Nephron (organoid): Measurements from ENCODE around the gene DMRTB1.

Experiments
- H3K27ac Mint-ChIP-seq, 3 experiments: 2 replicates each; pipeline ENCODE4 v1.8.0; 2020; ENCODE audit warnings: mixed read lengths in 3 of 3, mild to moderate bottlenecking in 2 of 3, moderate library complexity in 1 of 3
- H3K27me3 Mint-ChIP-seq: 2 replicates; pipeline ENCODE4 v1.8.0; 2021; ENCODE audit warnings: low read depth, mild to moderate bottlenecking, moderate library complexity, mixed read lengths
- H3K36me3 Mint-ChIP-seq: 2 replicates; pipeline ENCODE4 v1.8.0; 2020; ENCODE audit warnings: low read depth, mixed read lengths
- H3K4me1 Mint-ChIP-seq: 2 replicates; pipeline ENCODE4 v1.8.0; 2020; ENCODE audit warnings: mixed read lengths
- H3K4me3 Mint-ChIP-seq, 3 experiments: 2 replicates each; pipeline ENCODE4 v1.8.0; 2020; ENCODE audit warnings: mild to moderate bottlenecking in 3 of 3, mixed read lengths in 3 of 3, moderate library complexity in 2 of 3
- H3K9me3 Mint-ChIP-seq: 2 replicates; pipeline ENCODE4 v1.8.0; 2020; ENCODE audit warnings: mixed read lengths
- TF ChIP-seq, protein P1 (sequence below), 3 experiments: fragments of 200-600 bp; sonication (generic); IDR thresholded peaks; one replicate each; pipeline ENCODE4 v1.5.0; 2021; ENCODE audit warnings: antibody characterized with exemption in 3 of 3; ENCODE audit not compliant: unreplicated experiment in 3 of 3

DMRTB1 gene

DNA sequence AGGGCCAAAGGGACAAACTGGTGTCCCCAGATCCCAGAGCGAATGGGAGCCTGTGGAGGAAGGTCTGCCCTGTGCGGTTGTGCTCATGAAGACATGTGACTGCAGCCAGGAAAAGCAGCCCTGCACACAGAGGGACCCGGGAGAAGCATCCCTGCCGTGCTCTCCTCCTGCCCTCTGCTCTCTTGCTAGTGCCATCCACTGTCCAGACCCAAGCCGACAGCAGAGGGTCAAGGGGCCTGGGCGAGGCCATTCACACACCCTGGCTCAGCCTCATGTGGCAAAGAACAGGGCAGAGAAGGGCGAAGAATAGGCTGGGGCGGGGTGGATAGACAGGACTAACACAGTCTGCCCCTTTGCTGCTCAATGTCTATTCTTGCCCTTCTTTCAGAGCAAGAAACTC lies 17.4 kb downstream of the DMRTB1 start:
- no peak overlapping the region for H3K4me3 Mint-ChIP-seq

DNA sequence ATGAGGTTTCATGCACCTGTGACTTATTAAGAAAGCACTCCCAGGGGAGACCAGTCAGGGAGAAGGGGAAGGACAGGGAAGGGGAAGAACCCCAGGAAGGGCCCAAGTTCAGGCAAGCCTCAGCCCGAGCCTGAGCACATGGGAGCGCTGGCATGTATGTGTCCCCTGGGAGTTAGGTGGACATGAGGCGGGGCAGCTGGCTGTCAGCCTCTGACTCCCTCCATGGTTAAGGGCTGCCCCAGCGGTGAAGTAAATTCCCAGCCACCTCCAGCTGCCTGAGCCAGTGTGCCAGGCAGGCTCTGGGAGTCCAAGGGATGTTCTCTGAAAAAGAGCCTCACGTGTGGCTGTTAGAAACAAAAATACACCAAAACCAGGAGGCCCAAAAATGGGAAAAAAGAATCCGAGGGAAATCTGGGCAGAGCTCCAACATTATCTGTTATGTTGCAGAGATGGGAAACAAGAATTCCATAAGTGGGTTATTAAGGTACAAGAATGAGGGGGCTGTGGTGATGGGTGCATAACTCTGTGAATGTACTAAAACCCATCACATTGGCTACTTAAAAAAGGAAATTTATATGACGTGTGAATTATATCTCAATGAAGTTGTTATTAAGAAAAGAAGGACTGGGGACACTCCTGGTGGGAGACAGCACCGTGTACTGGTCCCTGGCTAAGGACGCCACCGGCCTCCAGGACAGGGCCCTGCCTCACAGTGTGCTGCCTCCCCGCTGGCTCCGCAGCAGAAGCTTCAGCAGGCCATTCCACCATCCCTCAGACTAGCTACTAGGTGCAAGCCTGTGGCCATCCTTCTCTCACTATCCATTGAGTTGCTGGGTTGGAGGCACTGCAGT lies 18.7 kb downstream of the DMRTB1 start:
- TF ChIP-seq, protein P1, sequence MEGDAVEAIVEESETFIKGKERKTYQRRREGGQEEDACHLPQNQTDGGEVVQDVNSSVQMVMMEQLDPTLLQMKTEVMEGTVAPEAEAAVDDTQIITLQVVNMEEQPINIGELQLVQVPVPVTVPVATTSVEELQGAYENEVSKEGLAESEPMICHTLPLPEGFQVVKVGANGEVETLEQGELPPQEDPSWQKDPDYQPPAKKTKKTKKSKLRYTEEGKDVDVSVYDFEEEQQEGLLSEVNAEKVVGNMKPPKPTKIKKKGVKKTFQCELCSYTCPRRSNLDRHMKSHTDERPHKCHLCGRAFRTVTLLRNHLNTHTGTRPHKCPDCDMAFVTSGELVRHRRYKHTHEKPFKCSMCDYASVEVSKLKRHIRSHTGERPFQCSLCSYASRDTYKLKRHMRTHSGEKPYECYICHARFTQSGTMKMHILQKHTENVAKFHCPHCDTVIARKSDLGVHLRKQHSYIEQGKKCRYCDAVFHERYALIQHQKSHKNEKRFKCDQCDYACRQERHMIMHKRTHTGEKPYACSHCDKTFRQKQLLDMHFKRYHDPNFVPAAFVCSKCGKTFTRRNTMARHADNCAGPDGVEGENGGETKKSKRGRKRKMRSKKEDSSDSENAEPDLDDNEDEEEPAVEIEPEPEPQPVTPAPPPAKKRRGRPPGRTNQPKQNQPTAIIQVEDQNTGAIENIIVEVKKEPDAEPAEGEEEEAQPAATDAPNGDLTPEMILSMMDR (IDR thresholded peaks at IDR 0.05; ENCODE audit: unreplicated experiment in 3 of 3): no peak
- H3K4me1 Mint-ChIP-seq: peaks cover 10% of the 10 kb centered on the region
- H3K4me3 Mint-ChIP-seq: no peak overlapping the region
- H3K27me3 Mint-ChIP-seq: peaks cover 9% of the 10 kb centered on the region
- no peaks in the 10 kb centered on the region for H3K9me3 Mint-ChIP-seq
- H3K36me3 Mint-ChIP-seq: no peaks in the 10 kb centered on the region
- peak overlapping the region in 2 of 3 experiments; percentile 79 to 83 for H3K27ac Mint-ChIP-seq

More for the DNA sequence above, 17.4 kb downstream of the DMRTB1 start:
- peaks cover 10% of the 10 kb centered on the region for H3K4me1 Mint-ChIP-seq
- TF ChIP-seq, protein P1 (IDR thresholded peaks at IDR 0.05; ENCODE audit: unreplicated experiment in 3 of 3): no peak
- H3K27me3 Mint-ChIP-seq: no peaks in the 10 kb centered on the region
- no peaks in the 10 kb centered on the region for H3K36me3 Mint-ChIP-seq
- no peaks in the 10 kb centered on the region for H3K9me3 Mint-ChIP-seq
- H3K27ac Mint-ChIP-seq: no peak overlapping the region

DNA sequence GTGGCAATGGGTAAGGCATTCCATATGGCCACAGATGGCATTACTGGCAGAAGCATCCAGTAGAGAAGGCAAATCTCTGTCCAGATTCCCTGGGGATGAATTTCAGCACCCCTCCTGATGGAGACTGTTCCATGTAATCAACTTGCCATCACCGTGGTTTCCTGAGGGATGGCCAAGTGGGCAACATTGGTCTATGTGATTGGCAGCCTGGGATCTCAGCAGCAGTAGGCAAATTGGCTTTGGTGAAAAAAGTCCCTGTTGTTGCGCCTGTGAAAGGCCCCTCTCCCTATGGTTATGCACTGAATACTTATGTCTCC lies 19.3 kb downstream of the DMRTB1 start:
- no peaks in the 10 kb centered on the region for H3K9me3 Mint-ChIP-seq
- peak overlapping the region in 1 of 3 experiments; percentile 79 for H3K27ac Mint-ChIP-seq

DNA sequence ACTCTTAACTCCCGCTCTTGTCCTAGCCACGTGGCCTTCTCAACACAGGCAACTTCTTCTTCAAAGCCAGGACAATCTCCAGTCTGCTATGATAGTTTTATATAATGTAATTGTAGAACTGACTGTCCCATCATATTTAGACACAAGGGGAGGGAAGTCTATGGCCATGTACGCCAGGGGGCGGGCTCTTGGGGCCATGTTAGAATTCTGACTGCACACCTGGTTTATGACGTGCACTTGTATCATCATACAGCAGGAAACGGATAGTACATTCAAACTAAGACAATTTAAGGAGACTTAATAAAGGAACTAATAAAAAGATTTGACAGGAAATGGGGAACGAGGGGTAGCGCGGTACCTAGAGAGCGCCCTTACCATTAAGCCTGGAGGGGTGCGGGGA lies 21.5 kb downstream of the DMRTB1 start:
- Mint-ChIP-seq H3K36me3 (no peaks in the 10 kb centered on the region), H3K4me1 (peaks cover 10% of the 10 kb centered on the region), H3K4me3 (no peak overlapping the region), H3K27me3 (peaks cover 26% of the 10 kb centered on the region), H3K9me3 (no peaks in the 10 kb centered on the region), H3K27ac (no peak overlapping the region)
- TF ChIP-seq, protein P1 (IDR thresholded peaks at IDR 0.05; ENCODE audit: unreplicated experiment in 3 of 3): no peak

More for the DNA sequence above, 19.3 kb downstream of the DMRTB1 start:
- H3K4me1 Mint-ChIP-seq: peaks cover 10% of the 10 kb centered on the region
- H3K36me3 Mint-ChIP-seq: no peaks in the 10 kb centered on the region
- TF ChIP-seq, protein P1 (IDR thresholded peaks at IDR 0.05; ENCODE audit: unreplicated experiment in 3 of 3): no peak
- no peak overlapping the region for H3K4me3 Mint-ChIP-seq
- peaks cover 14% of the 10 kb centered on the region for H3K27me3 Mint-ChIP-seq

DNA sequence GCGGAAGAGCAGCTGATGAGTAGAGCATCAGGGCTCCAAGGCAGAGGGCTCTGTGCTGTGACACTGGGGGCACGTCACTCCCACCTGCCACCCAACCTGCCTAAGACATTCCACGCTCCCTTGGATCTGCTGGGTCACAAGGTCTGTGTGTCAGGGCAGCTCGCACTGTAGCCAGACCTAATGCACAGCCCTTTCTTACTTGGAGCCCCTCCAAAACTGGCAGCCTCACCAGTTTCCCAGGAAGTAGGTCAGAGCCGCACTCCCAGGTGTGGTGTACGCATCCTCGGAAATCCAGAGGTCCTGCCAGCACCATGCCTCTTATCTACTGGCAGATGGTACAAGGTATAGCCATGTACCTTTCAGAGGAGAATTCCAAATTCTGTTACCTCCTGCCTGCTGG lies 22.3 kb downstream of the DMRTB1 start:
- peaks cover 31% of the 10 kb centered on the region for H3K27me3 Mint-ChIP-seq
- TF ChIP-seq, protein P1 (IDR thresholded peaks at IDR 0.05; ENCODE audit: unreplicated experiment in 3 of 3): no peak

More for the DNA sequence above, 22.3 kb downstream of the DMRTB1 start:
- Mint-ChIP-seq H3K9me3 (no peaks in the 10 kb centered on the region), H3K4me3 (no peak overlapping the region), H3K4me1 (peaks cover 10% of the 10 kb centered on the region), H3K36me3 (no peaks in the 10 kb centered on the region), H3K27ac (no peak overlapping the region)
